AG04450 (cell line): ENCODE measurements around the gene PTK6. TPM values are rescaled to one million over a fixed set of nuclear protein-coding genes. Genes with fewer than 3 reads are reported as not detected.
"Not testable (repeated sequence)": the region's sequence is repeated elsewhere in the genome, so short reads cannot be mapped to it uniquely, and the experiment has no call there.

ENCODE experiments used
- CTCF ChIA-PET: fragments of 300-600, 350-600 bp; formaldehyde crosslinking; extraction: SDS; loops from one replicate; lab custom pipeline; 2022; ENCODE audit warnings: antibody characterized with exemption, inconsistent platforms; lab: Charles Lee
- POLR2A ChIA-PET: fragments of 350-600 bp; formaldehyde crosslinking; extraction: SDS; loops from one replicate; lab custom pipeline; 2021; ENCODE audit warnings: antibody characterized with exemption, inconsistent platforms; lab: Yijun Ruan, JAX
- DNase-seq: peaks from one replicate; pipeline ENCODE4 v3.0.0-alpha.2; 2011; ENCODE audit warnings: low read depth, low spot score
- H3K27ac ChIP-seq: one replicate; pipeline ENCODE4 v1.5.1; 2012; ENCODE audit warnings: low read depth, low read length, control low read depth
- H3K27me3 ChIP-seq: one replicate; pipeline ENCODE4 v1.6.0; 2012; ENCODE audit warnings: low read length; ENCODE audit not compliant: control insufficient read depth, insufficient read depth
- H3K4me3 ChIP-seq: 2 replicates; pipeline ENCODE4 v1.5.1; 2011; ENCODE audit warnings: mild to moderate bottlenecking, low read depth, low read length, control low read depth
- H3K9me3 ChIP-seq: 2 replicates; pipeline ENCODE4 v1.5.1; 2012; ENCODE audit warnings: low read length; ENCODE audit not compliant: control insufficient read depth, insufficient read depth
- polyA plus RNA-seq: library from polyadenylated mRNA; depleted of rRNA; stranded (reverse); fragments of >200 nt; gene quantifications from 2 replicates; pipeline ENCODE4 v1.2.3, GENCODE V29; 2011; rRNA removed
- TF ChIP-seq, protein P1 (sequence below): IDR thresholded peaks from 2 replicates; pipeline ENCODE4 v1.5.1; 2011; ENCODE audit warnings: low read depth, low read length, control low read depth, inconsistent platforms

The PTK6 gene
- polyA plus RNA-seq, 1 experiment = 0.02 TPM

DNA sequence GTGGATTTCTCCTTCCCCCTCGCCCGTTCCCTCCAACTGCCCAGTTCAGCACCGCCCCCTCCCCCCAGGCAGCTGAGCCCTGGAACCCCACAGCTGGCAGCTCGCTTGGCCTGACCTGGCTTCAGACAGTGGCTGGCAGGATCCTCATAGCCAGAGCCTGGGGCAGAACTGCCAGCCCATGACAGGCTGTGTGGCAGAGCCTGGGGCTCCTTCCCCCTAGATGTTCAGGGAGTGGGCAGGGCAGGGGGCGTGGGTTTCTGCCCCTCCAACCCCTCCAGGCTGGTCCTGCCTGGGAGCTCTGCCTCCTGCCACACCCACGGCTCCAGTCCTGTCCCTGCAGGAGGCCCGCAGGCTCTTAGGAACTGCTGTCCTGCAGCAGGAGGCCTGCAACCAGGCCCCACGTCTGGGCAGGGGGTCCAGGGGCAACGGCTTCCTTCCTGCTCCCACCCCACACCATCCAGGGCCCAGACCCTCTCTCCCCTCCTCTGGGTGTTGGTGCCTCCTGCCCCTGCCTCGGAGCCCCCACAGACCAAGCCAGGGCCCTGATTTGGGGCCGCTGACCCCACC lies 55.1 kb downstream of the PTK6 start:
- no peak overlapping the region for H3K4me3 ChIP-seq
- peaks cover 5% of the 10 kb centered on the region for H3K9me3 ChIP-seq
- peaks cover 23% of the 10 kb centered on the region for H3K27me3 ChIP-seq
- TF ChIP-seq, protein P1, sequence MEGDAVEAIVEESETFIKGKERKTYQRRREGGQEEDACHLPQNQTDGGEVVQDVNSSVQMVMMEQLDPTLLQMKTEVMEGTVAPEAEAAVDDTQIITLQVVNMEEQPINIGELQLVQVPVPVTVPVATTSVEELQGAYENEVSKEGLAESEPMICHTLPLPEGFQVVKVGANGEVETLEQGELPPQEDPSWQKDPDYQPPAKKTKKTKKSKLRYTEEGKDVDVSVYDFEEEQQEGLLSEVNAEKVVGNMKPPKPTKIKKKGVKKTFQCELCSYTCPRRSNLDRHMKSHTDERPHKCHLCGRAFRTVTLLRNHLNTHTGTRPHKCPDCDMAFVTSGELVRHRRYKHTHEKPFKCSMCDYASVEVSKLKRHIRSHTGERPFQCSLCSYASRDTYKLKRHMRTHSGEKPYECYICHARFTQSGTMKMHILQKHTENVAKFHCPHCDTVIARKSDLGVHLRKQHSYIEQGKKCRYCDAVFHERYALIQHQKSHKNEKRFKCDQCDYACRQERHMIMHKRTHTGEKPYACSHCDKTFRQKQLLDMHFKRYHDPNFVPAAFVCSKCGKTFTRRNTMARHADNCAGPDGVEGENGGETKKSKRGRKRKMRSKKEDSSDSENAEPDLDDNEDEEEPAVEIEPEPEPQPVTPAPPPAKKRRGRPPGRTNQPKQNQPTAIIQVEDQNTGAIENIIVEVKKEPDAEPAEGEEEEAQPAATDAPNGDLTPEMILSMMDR = no peak
- no peak for DNase-seq
- POLR2A ChIA-PET = no interaction called here
- no peak overlapping the region for H3K27ac ChIP-seq
- CTCF ChIA-PET = no interaction called here

DNA sequence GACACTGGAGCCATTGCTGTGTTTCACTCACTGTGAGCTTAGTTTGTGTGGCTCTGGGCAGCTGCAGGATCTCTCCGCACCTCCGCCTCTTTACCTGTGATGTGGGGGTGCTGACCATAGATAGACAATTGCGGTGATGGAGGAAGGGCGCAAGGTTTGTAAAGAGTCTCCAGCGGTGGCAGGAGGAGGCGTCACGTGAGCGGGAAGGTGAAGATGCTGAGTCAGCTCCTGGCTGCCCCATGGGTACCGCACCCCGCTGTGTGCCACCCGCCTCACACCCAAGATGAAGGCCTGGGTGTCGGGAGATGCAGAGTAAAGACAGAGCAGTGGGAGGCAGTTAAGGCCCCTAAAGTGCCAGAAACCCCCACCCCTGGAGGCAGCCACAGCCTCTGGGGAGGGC lies 55.7 kb downstream of the PTK6 start:
- TF ChIP-seq, protein P1 = no peak
- Histone ChIP-seq H3K27ac (no peak overlapping the region), H3K9me3 (peaks cover 4% of the 10 kb centered on the region), H3K4me3 (no peak overlapping the region), H3K27me3 (peaks cover 26% of the 10 kb centered on the region)
- no peak for DNase-seq
- ChIA-PET POLR2A (no interaction called here), CTCF (no interaction called here)

DNA sequence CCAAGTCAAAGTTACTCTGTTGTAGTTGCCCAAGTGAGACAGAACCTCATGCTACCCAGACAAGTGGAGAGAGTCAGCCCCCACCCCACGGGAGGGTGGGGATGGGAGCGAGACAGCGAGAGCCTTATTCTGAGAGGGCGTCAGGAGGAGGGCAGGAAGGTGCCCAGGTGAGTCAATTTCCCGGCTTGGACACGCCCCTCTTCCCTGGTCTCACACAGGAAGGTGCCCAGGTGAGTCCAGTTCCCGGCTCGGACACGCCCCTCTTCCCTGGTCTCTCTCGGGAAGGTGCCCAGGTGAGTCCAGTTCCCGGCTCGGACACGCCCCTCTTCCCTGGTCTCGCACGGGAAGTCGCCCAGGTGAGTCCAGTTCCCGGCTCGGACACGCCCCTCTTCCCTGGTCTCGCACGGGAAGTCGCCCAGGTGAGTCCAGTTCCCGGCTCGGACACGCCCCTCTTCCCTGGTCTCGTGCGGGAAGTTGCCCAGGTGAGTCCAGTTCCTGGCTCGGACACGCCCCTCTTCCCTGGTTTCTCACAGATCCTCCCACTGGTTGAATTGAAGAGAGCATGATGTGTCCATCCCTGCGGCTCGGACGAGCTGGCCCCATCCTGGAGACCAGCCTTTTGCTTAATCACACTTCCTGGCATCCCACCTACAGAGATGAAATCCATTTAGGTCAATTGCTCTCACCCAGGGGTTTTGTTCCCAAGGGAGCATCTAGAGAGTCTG lies 57.3 kb downstream of the PTK6 start:
- DNase-seq, H3K9me3 ChIP-seq, POLR2A ChIA-PET, H3K27ac ChIP-seq, H3K4me3 ChIP-seq, CTCF ChIA-PET: not testable (repeated sequence)
- H3K27me3 ChIP-seq = peaks cover 33% of the 10 kb centered on the region

DNA sequence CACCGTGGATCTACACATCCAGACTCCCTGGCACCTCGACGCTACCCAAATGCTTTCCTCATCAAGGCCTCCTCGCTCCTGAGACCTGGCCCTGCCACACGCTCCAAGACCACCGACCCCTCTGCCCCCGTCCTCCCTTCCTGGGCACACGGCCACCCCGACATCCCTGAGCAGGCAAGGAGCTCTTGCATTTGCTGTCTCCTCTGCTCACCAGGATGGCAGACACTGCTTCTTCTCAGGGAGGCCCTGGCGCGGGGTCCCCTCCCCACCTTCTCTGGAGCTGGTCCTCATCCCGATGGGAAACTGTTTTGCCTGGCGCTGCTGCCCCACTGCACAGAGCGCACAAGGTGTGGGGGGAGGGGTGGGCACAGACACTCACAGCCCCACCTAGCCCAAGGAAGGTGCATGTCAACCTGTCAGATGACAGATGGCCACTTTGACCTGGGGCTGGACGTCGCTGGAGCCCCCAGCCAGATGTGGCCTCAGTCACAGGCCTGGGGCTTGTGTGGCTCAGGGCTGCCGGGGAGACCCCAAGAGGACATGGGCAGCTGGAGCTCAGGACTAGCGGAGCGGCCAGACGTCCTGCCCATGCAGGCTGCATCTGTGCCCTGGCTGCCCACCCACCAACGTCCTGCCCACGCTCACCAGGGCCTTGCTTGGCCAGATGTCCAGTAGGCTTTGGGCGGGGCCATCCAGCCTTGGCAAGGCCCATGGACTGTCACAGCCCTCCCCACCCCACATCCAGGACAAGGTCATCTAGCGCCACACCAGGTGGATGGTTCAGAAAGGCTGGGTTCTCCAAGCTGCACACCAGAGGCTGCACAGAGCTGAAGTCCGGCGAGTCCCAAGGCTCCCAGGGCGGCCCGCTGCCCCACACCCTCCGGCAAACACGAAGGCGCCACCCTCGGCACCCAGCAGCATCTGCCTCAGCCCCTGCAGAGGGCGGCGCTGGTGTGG lies 58.6 kb downstream of the PTK6 start:
- CTCF ChIA-PET = no interaction called here
- no peaks in the 10 kb centered on the region; the same call in 1 of the 2 replicates for H3K9me3 ChIP-seq
- H3K4me3 ChIP-seq = no peak overlapping the region
- H3K27me3 ChIP-seq = peaks cover 45% of the 10 kb centered on the region
- POLR2A ChIA-PET = no interaction called here
- TF ChIP-seq, protein P1 = no peak
- no peak for DNase-seq
- no peak overlapping the region for H3K27ac ChIP-seq

Other genes starting within 250 kb of the PTK6 start
- not detected in 2 replicates for gene COL20A1, start 244.2 kb downstream of the PTK6 start, polyA plus RNA-seq
- not detected in 2 replicates for gene CHRNA4, start 176.0 kb downstream of the PTK6 start, polyA plus RNA-seq
- gene KCNQ2, start 64.7 kb downstream of the PTK6 start, polyA plus RNA-seq = not detected in 2 replicates
- gene EEF1A2, start 38.3 kb downstream of the PTK6 start, polyA plus RNA-seq = 0.94 and 0.99 TPM in 2 replicates
- gene PPDPF, start 16.6 kb downstream of the PTK6 start, polyA plus RNA-seq = 13.5 and 21.7 TPM in 2 replicates
- not detected in 2 replicates for gene SRMS, start 10.4 kb upstream of the PTK6 start, polyA plus RNA-seq
- gene FNDC11, start 16.8 kb upstream of the PTK6 start, polyA plus RNA-seq = 0.64 and 0.76 TPM in 2 replicates
- gene HELZ2, start 36.9 kb upstream of the PTK6 start, polyA plus RNA-seq = 4.6 and 7.0 TPM in 2 replicates
- 6.3 and 7.3 TPM in 2 replicates for gene GMEB2, start 89.7 kb upstream of the PTK6 start, polyA plus RNA-seq
- gene STMN3, start 116.0 kb upstream of the PTK6 start, polyA plus RNA-seq = 21.8 and 26.9 TPM in 2 replicates
- 11.3 and 14.6 TPM in 2 replicates for gene RTEL1, start 120.9 kb upstream of the PTK6 start, polyA plus RNA-seq
- gene TNFRSF6B, start 159.3 kb upstream of the PTK6 start, polyA plus RNA-seq = 2.5 and 5.2 TPM in 2 replicates
- 21.4 and 23.8 TPM in 2 replicates for gene ARFRP1, start 170.6 kb upstream of the PTK6 start, polyA plus RNA-seq
- gene ZGPAT, start 170.7 kb upstream of the PTK6 start, polyA plus RNA-seq = 8.7 and 10.6 TPM in 2 replicates
- 1.5 and 1.8 TPM in 2 replicates for gene LIME1, start 199.3 kb upstream of the PTK6 start, polyA plus RNA-seq
- 26.0 and 27.6 TPM in 2 replicates for gene SLC2A4RG, start 202.4 kb upstream of the PTK6 start, polyA plus RNA-seq